Stimulated activated CD4-positive, alpha-beta T cell treated with anti-CD3 and anti-CD28 coated beads, Interleukin-2, amount 100 ng/mL, for 24 hours (primary cell): ENCODE results near the gene PGAP6.
"Not testable (repeated sequence)": the region's sequence is repeated elsewhere in the genome, so short reads cannot be mapped to it uniquely, and the experiment has no call there.

Source experiments
- DNase-seq, 2 donors: peaks; one replicate each; pipeline ENCODE4 v3.0.0-alpha.2; 2020

Gene PGAP6

GRCh38 chr16:346587-346986 is 35.2 kb downstream of the PGAP6 start:
- DNase-seq = no peak

- DNase-seq = no peak
Measured at GRCh38 chr16:345772-346171, 36.0 kb downstream of the PGAP6 start.

DNA sequence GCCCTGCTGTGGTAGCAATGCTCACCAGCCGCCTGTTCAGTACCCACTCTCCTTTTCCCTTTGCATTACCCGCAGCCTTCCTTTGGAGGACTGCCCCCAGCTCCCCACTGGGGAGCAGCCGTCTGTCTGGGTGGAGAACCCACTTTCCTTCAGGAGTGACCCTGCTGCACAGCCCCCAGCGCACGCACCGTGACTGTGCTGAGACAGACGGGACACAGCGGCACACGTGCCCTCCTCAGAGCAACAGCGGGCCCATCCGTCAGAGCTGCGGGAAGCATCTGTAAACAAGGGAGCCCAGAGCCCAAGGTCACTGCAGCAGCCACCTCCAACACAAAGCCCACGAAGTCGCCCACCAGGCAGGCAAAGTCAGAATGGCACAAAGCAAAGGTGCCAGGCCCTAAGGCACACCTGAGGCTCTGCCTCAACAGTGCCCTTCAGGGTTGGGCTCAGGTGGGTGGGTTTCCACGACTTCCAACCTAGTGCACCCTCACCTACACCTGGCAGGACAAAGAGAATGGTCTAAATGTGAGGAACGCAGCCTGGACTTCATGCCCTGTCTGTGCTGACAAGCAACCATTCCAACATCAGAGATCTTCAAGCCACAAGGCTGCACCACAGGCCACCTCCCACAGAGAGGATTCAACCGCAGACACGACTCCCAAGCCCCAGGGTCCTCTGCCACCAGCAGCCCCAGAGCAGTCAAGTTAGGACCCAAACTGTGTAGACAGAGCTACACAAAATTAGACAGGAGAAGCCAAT is 39.1 kb downstream of the PGAP6 start:
- no peak for DNase-seq

GRCh38 chr16:341974-342336 is 39.8 kb downstream of the PGAP6 start:
- not testable (repeated sequence) for DNase-seq

DNA sequence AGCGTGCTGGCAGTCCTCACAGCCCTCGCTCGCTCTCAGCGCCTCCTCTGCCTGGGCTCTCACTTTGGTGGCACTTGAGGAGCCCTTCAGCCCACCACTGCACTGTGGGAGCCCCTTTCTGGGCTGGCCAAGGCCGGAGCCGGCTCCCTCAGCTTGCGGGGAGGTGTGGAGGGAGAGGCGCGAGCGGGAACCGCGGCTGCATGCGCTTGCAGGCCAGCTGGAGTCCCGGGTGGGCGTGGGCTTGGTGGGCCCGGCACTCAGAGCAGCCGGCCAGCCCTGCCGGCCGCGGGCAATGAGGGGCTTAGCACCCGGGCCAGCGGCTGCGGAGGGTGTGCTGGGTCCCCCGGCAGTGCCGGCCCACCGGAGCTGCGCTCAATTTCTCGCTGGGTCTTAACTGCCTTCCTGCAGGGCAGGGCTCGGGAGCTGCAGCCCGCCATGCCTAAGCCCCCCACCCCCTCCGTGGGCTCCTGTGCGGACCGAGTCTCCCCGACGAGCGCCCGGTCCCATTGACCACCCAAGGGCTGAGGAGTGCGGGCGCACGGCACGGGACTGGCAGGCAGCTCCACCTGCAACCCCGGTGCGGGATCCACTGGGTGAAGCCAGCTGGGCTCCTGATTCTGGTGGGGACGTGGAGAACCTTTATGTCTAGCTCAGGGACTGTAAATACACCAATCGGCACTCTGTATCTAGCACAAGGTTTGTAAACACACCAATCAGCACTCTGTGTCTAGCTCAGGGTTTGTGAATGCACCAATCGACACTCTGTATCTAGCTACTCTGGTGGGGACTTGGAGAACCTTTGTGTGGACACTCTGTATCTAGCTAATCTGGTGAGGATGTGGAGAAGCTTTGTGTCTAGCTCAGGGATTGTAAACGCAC is 40.4 kb downstream of the PGAP6 start:
- DNase-seq = not testable (repeated sequence)

- DNase-seq = no peak
Measured at GRCh38 chr16:340370-341091, 41.2 kb downstream of the PGAP6 start.

GRCh38 chr16:339680-340079 is 42.1 kb downstream of the PGAP6 start:
- no peak for DNase-seq

GRCh38 chr16:337975-338575 is 43.7 kb downstream of the PGAP6 start:
- no peak for DNase-seq

DNA sequence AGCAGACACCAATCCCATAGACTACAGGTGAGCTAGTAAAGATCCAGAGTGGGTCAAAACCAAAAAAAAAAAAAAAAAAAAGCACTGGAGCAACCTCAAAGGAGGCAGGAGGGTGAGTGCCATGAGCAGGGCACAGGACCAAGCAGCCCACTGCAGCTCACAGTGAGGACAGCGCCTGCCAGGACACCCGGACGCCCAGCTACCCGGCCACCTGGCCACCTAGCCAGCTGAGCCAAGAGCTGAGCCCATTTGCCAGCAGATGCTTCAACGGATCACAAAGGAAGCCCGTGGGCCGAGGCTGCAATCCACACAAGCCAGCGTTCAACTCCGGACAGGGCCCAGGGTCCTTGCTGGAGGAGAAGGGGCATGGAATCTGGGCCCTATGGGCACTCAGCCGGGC is 44.3 kb downstream of the PGAP6 start:
- DNase-seq = no peak

DNA sequence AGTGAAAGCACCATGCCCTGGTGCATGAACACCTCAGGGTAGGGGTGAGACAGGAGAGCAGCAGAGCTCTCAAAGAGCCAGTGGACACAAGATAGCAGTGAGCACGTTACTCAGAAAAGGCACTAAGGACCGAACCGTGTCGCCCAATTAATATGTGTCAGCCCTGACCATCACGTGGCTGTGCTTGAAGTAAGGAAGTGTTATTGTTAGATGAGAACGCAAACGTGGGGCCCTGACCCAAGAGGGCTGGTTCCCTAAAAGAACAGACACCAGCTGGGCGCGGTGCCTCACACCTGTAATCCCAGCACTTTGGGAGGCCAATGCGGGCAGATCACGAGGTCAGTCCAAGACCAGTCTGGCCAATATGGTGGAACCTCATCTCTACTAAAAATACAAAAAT is 45.5 kb downstream of the PGAP6 start:
- DNase-seq = no peak

GRCh38 chr16:334861-335632 is 46.7 kb downstream of the PGAP6 start:
- DNase-seq = not testable (repeated sequence)

DNA sequence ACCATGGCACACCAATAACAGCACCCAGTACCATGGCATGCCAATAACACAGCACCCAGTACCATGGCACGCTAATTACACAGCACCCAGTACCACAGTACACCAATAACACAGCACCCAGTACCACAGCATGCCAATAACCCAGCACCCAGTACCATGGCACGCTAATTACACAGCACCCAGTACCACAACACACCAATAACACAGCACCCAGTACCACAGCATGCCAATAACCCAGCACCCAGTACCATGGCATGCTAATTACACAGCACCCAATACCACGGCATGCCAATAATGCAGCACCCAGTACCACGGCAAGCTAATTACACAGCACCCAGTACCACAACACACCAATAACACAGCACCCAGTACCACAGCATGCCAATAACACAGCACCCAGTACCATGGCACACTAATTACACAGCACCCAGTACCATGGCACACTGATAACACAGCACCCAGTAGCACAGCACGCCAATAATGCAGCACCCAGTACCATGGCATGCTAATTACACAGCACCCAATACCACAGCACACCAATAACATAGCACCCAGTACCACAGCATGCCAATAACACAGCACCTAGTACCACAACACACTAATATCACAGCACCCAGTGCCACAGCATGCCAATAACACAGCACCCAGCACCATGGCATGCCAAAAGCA is 47.5 kb downstream of the PGAP6 start:
- DNase-seq = not testable (repeated sequence)

DNA sequence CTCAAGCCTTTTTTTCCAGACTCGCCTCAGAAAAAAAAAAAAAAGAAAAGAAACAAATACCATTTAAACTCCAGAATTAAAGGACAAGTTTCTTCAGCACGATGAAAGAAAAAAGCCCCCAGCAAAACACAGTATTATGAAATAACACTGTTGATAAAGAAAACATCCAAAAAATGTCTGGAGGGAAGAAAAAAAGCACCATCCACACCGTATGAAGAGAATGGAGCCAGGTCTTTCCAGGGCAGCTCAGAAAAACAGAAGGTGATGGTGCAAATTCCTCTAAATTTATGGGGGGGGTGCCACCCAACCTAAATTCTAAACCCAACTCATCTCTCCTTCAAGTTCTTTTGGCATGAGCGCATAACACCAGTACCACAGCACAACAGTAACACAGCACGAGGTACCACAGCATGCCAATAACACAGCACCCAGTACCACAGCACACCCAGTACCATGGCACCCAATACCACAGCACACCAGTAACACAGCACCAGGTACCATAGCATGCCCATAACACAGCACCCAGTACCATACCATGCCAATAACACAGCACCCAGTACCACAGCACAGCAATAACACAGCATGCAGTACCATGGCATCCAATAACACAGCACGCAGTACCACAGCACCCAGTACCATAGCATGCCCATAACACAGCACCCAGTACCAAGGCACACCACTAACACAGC is 48.2 kb downstream of the PGAP6 start:
- no peak for DNase-seq

DNA sequence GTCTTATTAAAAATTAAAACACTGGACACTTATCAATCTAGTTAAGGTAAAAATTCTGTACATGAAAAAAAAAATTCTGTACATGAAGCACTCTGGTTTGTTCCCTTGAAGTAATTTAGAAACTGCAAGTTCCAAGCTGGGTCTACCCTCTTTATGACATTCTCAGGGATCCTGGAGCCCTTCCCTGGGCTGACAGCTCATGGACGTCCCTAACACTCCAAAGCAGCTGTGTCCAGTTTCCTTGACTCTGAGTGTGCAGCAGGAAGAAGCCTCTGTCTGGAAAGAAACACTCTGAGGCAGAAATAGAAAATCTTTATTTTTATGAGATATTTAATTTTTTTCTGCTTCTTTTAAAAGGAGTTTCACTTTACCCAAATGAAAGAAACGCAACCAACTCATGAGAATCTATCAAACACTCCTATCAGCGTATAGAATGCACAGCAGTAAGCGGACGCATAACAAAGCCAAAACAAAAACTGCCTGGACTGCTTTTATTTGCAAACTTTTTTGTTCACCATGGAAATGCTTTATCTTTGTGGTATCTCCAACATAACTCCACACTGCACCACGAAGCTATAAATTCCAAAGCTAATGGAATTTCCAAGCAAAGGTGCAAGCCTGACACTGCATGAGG is 50.5 kb downstream of the PGAP6 start:
- DNase-seq = not testable (repeated sequence)

GRCh38 chr16:330741-331140 is 51.0 kb downstream of the PGAP6 start:
- DNase-seq = no peak

GRCh38 chr16:325375-326145 is 56.2 kb downstream of the PGAP6 start:
- DNase-seq = no peak

DNA sequence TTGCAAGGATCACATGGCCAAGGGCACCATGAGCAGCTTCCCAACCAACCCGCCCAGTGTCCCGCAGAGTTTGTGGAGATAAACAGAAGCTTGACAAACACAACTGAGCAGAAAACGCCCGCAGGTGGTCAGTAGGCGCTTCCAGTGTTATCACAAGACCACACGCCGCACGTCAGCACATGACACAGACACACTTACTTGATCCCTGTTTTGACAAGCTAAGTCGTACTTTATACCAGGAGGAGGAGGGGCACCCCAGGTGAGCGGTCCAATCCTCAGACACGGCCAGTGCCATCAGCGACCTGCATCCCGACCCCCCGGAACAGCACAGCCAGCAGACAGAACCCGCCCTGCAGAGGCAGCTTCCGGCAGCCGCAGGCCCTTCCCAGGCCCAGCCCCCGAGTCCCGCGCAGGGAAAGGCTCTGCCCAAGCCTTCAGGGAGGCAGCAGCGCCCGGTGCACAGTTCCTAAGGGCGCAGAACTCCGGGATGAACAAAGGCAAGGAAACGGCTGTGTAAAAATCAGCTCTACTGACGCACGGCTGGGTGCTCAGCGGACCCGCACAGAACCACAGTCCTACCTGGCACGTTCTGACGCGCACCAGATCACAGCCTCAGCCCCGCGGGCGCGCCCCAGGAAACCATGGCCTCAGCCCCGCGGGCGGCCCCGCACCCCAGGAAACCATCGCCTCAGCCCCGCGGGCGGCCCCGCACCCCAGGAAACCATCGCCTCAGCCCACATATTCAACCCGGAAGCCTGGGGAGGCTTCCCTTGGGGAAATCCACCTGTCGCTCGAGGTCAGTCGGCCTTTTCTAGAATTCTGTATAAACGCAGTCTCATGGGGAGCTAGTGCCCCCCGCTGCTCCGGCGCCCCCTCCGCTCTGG is 57.1 kb downstream of the PGAP6 start:
- peak; percentile 55 to 63 for DNase-seq

GRCh38 chr16:324201-324450 is 57.7 kb downstream of the PGAP6 start:
- DNase-seq = no peak
